VCaP (cell line): ENCODE measurements around the gene TOP2B.

Source experiments
- H3K27ac ChIP-seq: fragments of 450-650 bp; 2 replicates; pipeline ENCODE4 v1.5.1; 2017
- CTCF ChIP-seq: fragments of 450-650 bp; conservative IDR thresholded peaks from 2 replicates; pipeline ENCODE4 v1.5.1; 2017; ENCODE audit warnings: mild to moderate bottlenecking, moderate library complexity

The TOP2B gene

GRCh38 chr3:25683882-25684281 is 19.2 kb upstream of the TOP2B start:
- no peak for TF ChIP-seq CTCF
- no peak overlapping the region for H3K27ac ChIP-seq

DNA sequence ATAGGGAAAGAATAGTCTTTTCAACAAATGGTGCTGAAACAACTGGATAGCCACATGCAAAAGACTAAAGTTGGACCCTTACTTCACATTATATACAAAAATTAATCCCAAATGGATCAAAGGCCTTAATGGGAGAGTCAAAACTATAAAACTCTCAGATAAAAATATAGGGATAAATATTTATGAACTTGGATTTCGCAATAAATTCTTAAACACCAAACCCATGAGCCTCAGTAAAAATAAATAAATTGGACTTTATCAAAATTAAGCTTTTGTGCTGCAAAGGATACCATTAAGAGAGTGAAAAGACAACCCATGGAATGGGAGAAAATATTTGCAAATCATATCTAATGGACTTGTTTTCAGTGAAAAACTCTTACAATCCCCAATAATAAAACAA is 18.7 kb upstream of the TOP2B start:
- H3K27ac ChIP-seq: no peak overlapping the region
- no peak for TF ChIP-seq CTCF

- no peak for TF ChIP-seq CTCF
- no peak overlapping the region for H3K27ac ChIP-seq
Observed at GRCh38 chr3:25679642-25680302, 15.1 kb upstream of the TOP2B start.

GRCh38 chr3:25679166-25679565 is 14.5 kb upstream of the TOP2B start:
- no peak for TF ChIP-seq CTCF

GRCh38 chr3:25678581-25678980 is 13.9 kb upstream of the TOP2B start:
- TF ChIP-seq CTCF: no peak

More at GRCh38 chr3:25679166-25679565, 14.5 kb upstream of the TOP2B start:
- no peak overlapping the region for H3K27ac ChIP-seq

GRCh38 chr3:25677121-25677520 is 12.4 kb upstream of the TOP2B start:
- no peak overlapping the region for H3K27ac ChIP-seq
- TF ChIP-seq CTCF: no peak

More at GRCh38 chr3:25678581-25678980, 13.9 kb upstream of the TOP2B start:
- no peak overlapping the region for H3K27ac ChIP-seq

DNA sequence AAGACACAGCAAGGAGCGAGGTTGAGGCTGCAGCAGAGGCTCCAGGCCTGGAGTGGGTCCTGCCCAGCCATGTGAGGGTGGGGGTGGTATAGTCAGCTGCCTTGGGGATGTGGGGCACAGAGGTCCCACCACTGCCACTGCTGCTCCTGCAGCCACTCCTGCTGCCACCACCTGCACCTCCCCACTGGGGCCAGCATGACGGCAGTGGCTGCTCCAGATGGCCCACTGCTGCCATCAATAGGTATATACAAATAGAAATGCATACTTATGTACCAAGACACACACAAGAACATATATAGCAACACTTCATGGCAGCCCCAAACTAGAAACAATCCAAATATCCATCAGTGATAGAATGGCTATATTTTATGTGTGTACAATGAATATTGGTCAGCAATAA is 10.0 kb upstream of the TOP2B start:
- no peak overlapping the region for H3K27ac ChIP-seq

More for the DNA sequence above, 10.0 kb upstream of the TOP2B start:
- no peak for TF ChIP-seq CTCF
